ENCODE results near the gene USP24.

USP24 gene, protein sequence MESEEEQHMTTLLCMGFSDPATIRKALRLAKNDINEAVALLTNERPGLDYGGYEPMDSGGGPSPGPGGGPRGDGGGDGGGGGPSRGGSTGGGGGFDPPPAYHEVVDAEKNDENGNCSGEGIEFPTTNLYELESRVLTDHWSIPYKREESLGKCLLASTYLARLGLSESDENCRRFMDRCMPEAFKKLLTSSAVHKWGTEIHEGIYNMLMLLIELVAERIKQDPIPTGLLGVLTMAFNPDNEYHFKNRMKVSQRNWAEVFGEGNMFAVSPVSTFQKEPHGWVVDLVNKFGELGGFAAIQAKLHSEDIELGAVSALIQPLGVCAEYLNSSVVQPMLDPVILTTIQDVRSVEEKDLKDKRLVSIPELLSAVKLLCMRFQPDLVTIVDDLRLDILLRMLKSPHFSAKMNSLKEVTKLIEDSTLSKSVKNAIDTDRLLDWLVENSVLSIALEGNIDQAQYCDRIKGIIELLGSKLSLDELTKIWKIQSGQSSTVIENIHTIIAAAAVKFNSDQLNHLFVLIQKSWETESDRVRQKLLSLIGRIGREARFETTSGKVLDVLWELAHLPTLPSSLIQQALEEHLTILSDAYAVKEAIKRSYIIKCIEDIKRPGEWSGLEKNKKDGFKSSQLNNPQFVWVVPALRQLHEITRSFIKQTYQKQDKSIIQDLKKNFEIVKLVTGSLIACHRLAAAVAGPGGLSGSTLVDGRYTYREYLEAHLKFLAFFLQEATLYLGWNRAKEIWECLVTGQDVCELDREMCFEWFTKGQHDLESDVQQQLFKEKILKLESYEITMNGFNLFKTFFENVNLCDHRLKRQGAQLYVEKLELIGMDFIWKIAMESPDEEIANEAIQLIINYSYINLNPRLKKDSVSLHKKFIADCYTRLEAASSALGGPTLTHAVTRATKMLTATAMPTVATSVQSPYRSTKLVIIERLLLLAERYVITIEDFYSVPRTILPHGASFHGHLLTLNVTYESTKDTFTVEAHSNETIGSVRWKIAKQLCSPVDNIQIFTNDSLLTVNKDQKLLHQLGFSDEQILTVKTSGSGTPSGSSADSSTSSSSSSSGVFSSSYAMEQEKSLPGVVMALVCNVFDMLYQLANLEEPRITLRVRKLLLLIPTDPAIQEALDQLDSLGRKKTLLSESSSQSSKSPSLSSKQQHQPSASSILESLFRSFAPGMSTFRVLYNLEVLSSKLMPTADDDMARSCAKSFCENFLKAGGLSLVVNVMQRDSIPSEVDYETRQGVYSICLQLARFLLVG (N-terminal part only)

DNA sequence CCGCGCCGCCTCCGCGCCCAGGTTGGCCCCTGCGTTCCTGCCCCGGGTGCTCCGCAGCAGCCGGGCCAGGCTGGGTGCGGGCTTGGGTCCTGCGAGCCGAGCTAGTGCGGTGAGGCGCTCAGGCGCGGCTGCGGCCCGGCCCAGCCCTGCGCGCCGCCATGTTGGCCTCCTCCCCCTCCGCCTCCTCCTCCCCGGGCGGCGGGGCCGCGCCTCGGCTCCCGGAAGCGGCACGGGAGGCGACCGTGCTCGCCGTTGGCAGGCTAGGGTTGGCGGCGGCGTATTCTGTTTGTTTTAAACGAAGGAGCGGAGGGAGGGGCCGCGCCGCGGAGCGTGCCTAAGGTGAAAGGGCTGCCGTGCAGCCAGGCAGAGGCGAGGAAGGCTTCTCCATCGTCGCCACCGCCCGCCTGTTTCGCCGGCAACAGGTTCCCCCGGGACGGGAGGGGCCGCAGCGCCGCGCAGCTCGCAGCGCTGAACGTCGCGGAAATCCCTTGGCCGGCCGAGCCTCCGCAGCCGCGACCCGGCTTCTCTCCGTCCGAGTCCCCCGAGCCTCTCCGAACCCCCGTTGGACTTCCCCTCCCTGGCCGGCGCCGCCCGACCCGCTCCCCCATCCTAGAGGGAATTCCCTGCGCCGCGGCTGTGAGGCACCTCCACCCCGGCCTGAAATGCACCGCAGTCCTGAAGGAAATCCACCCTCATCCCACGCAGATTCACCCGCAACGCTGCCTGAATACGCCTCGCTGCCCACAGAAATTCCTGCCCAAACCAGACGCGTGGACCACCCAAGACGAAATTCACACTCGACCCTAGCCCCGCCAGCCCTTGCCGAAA lies at the start of gene USP24:
USP24 (minus strand) TSS at position 171 of the 828 bp plus-strand sequence. CDS start 251 bp downstream, outside the sequence.
- DNase-seq: peak; percentile 25 to 77

- no peak for DNase-seq
These were observed 47.7 kb upstream of the USP24 start for GRCh38 chr1:55262822-55263221.

GRCh38 chr1:55259911-55260609 lies 44.9 kb upstream of the USP24 start:
- no peak for DNase-seq

GRCh38 chr1:55257958-55258357 lies 42.8 kb upstream of the USP24 start:
- DNase-seq: no peak

GRCh38 chr1:55255901-55256300 lies 40.7 kb upstream of the USP24 start:
- DNase-seq: peak in 1 of 2 experiments; percentile 18

GRCh38 chr1:55252942-55253589 lies 37.9 kb upstream of the USP24 start:
- DNase-seq: no peak

- no peak for DNase-seq
These were observed 35.4 kb upstream of the USP24 start for GRCh38 chr1:55250399-55251075.

DNA sequence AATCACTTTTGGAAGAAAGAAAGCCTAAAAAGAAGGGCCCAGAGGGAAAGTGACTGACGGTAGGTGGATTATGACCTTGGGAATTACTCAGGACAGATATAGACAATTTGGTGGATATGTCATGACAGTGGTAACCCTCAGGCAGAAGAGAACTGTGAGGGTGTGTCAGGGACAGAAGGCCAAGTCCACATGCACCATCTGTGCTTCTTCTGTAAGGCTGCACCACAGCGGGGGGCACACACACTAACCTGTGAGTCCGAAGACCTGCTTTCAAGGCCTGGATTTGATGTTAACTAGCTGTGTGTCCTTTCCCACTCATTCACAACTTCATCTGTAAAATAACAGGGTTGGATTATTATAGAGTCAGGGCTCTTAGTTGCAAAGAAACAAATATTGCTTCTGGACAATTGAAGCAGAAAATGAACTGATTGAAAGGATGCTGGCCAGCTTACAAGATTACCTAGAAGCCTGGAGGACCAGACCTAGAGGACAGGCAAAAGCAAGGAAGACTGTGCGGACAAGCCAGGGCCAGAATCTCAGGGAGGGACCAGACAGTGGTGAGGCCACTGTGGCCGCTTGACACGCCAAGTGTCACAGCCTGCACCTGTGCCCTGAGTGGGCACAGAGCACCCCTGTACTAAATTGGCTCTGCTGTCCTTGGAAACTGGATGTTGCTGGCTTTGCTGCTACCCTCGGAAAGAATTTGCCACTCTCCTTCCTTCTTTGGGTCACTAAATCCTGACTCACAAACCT lies 34.7 kb upstream of the USP24 start:
- no peak for DNase-seq

DNA sequence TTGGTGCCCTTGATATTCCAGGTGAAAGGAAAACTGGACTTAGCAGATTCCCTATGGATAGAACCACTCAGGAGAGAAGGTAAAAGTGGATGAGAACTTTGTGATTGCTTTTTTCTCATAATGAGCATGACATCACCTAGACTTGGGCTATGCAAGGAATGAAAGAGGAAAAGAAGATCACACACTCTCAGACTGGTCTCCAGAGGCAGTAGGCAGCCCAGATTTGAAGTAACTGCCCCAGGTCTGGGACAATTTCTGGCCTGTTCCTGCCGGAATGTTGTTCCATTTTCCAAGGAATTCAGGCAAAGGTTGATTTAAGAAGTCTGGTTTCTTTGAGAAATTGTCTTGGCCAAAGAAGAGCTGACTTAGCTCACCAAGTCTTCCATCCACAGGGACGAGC lies 31.7 kb upstream of the USP24 start:
- DNase-seq: no peak

- DNase-seq: no peak
These were observed 31.2 kb upstream of the USP24 start for GRCh38 chr1:55246331-55246730.

DNA sequence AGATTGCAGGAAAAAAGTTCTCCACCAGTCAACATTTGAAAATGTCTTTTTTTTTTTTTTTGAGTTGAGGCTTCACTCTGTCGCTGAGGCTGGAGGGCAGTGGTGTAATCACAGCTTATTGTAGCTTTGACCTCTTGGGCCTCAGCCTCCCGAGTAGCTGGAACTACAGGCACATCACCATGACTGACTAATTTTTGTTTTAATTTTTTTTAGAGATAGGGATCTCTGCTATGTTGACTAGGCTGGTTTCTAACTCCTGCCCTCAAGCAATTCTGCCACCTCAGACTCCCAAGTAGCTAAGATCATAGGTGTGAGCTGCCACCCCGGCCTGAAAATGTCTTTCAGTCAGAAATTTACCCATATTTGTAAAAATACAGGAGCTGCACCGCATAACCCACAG lies 30.6 kb upstream of the USP24 start:
- no peak for DNase-seq

GRCh38 chr1:55244476-55245099 lies 29.4 kb upstream of the USP24 start:
- DNase-seq: no peak

- no peak for DNase-seq
These were observed 28.5 kb upstream of the USP24 start for GRCh38 chr1:55243655-55244054.

DNA sequence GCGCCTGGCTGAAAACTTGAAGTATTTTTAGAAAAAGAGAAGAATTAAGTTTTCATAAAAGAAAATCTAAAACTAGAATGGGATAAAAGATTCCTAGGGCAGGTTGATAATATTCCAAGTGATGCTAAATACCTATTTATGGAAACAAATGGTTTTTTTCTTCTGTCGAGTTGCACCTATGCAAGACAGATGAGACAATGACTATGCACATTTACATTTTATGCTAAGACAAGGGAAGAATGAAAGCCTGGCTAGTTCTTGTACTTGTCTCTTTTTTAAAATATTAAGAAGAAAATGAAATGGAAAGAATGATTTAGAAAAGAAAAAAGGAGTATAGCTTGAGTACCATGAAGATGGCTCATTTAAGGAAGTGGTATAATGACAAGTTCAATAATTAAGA lies 24.4 kb upstream of the USP24 start:
- no peak for DNase-seq

GRCh38 chr1:55235722-55236121 lies 20.6 kb upstream of the USP24 start:
- no peak for DNase-seq

DNA sequence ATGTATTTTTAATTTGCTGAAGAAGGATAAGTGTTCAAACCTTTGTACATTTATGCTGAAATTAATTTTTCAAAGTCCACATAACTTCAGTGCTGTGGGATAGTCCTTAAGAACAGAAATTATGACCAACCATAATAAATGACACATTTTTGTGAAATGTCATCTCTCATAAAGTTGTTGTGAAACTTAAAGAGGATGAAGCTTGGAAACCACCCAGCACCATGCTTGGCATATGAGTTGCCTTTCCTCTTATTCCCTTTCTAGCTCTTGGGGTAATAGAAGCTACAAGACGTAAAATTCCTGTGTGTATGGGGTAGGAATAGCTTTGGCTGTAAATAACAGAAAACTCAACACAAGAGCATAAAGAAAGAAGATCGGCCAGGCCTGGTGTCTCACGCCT lies 18.9 kb upstream of the USP24 start:
- no peak for DNase-seq

DNA sequence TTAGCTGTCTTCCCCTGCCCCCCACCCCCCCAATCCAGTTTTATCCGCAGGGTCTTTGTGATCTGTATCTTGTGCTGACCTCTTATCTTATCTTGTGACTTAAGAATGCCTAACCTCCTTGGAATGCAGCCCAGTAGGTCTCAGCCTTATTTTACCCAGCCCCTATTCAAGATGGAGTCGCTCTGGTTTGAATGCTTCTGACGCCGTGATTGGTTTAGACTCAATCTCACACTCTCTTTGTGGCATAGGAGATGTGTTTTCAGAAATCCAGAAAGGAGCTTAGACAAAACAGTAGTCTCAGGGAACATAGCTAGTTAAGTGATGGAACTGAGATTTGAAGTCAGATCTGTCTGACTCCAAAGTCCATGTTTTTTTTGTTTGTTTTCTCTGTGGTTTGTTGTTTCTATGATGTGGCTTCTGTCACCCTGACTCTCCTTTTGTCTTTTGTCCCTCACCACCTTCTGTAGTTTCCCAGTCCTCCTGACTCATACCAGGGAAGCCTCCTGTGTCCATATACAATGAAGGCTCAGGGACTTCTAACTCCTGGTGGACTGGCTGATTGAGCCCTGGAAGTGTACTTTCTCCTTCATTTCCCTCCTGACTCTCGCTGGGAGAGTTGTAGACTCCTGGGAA lies 18.1 kb upstream of the USP24 start:
- no peak for DNase-seq

DNA sequence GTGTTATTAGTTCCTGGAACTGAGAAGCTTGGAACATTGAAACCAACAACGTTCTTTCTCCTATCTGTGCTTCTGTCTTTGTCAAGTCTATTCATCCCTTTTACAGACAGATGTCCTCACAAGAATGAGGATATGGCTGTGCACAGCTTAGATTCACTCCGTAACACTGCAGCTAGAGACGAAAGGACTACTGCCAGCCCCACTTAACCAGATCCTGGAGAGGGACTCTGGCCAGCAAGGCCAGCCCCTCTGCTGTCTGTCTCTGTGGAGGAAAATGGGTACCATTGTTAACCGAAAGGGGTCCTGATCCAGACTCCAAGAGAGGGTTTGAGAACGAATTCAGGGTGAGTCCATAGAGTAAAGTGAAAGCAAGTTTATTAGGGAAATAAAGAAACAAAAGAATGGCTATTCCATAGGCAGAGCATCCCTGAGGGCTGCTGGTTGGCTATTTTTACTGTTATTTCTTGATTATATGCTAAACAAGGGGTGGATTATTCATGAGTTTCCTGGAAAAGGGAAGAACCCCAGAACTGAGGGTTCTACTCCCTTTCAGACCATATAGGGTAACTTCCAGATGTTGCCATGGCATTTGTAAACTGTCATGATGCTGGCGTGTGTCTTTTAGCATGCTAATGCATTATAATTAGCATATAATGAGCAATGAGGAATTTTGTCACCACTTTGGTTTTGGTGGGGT lies 17.4 kb upstream of the USP24 start:
- DNase-seq: no peak

Measured in NCI-H1930 (cell line).